Measurements from ENCODE around the gene AUTS2.

GRCh38 chr7:70587739-70588138 lies 989.5 kb downstream of the AUTS2 start:
- no peak for TF ChIP-seq SPI1 (IDR thresholded peaks at IDR 0.05; ENCODE audit: borderline replicate concordance, low read depth)
- no peak for TF ChIP-seq CTCF (IDR thresholded peaks at IDR 0.05; ENCODE audit: insufficient read depth, low read length)
- no peak for TF ChIP-seq POLR2AphosphoS5 (IDR thresholded peaks at IDR 0.05; ENCODE audit: low read depth)
- no peak for TF ChIP-seq GABPA (IDR thresholded peaks at IDR 0.05; ENCODE audit: low read depth)
- TF ChIP-seq REST (IDR thresholded peaks at IDR 0.05; ENCODE audit: insufficient replicate concordance, low read depth) = no peak

Measured in HL-60 (cell line).